VCaP (cell line): ENCODE data around the gene ADGRF5.

ENCODE experiments used
- H3K27ac ChIP-seq: fragments of 450-650 bp; 2 replicates; pipeline ENCODE4 v1.5.1; 2017
- CTCF ChIP-seq: fragments of 450-650 bp; conservative IDR thresholded peaks from 2 replicates; pipeline ENCODE4 v1.5.1; 2017; ENCODE audit warnings: mild to moderate bottlenecking, moderate library complexity

Gene ADGRF5

DNA sequence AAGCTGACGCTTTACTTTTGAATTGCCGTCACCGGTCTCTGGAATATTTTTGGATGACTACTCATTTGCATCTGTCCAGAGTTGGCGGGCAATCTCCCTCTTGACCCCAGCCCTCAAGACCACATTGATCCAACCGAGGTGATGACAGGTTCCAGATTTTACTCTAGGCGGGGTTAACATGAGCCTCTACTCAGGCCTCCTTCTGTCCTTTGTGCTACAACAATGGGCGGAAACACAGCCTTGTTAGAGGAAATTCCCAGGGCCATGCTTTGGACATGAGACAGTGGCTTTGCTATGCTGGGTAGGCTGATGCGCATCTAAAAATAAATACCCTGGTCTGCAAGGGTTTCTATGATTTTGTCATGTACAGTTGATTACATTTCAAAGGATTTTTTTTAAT, 27.0 kb upstream of the ADGRF5 start:
- peak overlapping the region; percentile 63 for H3K27ac ChIP-seq
- no peak for TF ChIP-seq CTCF

- peak overlapping the region; percentile 63 for H3K27ac ChIP-seq
- TF ChIP-seq CTCF = no peak
These were observed 25.8 kb upstream of the ADGRF5 start for GRCh38 chr6:46947497-46947896.

GRCh38 chr6:46940433-46941226, 18.9 kb upstream of the ADGRF5 start:
- TF ChIP-seq CTCF = no peak
- no peak overlapping the region for H3K27ac ChIP-seq

- no peak for TF ChIP-seq CTCF
- H3K27ac ChIP-seq = no peak overlapping the region
These were observed 15.9 kb upstream of the ADGRF5 start for GRCh38 chr6:46937642-46938041.

DNA sequence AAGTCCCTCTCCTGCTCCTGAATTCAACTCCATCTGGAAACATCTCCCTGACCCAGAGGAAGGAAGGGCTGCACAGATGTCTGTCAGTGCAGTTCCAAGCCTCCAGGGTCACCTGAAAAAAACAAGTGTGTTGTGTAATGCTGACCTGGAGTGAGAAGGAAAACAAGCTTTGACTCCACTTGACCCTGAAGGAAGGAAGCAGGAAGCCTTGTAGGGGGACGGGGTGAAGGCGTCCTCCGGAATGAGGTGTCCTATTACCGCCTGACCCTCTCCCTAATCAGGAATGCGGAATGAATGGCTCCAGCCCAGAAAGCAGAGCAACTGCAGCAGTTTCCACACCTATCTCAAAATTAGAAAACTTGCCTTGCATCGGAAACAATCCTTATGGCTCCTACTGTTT, 13.9 kb upstream of the ADGRF5 start:
- no peak overlapping the region for H3K27ac ChIP-seq
- TF ChIP-seq CTCF = no peak

DNA sequence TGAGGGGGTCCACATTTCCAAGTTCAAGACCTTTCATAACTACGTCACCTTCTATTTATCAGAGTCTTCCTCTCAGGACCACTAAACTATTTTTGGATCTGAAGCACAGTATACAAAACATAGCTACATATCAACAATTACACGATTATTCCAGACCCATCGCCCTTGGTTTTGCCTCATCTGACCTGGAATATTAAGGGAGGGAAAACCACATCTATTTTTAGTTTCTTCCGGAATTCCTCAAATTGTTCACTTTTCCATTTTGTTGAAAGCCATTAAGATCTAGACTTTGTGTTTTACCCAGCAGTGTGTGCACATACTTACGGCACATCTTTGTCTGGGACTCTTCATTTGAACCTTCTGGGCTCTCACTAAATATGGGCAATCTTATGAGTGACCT, 12.0 kb upstream of the ADGRF5 start:
- TF ChIP-seq CTCF = no peak
- H3K27ac ChIP-seq = no peak overlapping the region

- no peak overlapping the region for H3K27ac ChIP-seq
- TF ChIP-seq CTCF = no peak
These were observed 11.0 kb upstream of the ADGRF5 start for GRCh38 chr6:46932526-46933319.
